HEK293 (cell line): ENCODE results near the gene PITPNM1.

ENCODE experiments used
- CTCF ChIA-PET: fragments of 350-600 bp; formaldehyde crosslinking; extraction: SDS; loops from one replicate; lab custom pipeline; 2021; ENCODE audit warnings: antibody characterized with exemption; lab: Yijun Ruan, JAX
- POLR2A ChIA-PET: fragments of 300-600 bp; formaldehyde crosslinking; extraction: SDS; loops from one replicate; lab custom pipeline; 2020; ENCODE audit warnings: antibody characterized with exemption, inconsistent platforms; lab: Yijun Ruan, JAX
- H3K27ac ChIP-seq: fragments of 200-500 bp; sonication (Bioruptor generic); 2 replicates; pipeline ENCODE4 v1.5.1; 2014; ENCODE audit warnings: low read depth, low read length, control low read depth, inconsistent platforms; ENCODE audit errors: extremely low read depth
- H3K36me3 ChIP-seq, 2 experiments: fragments of 200-500 bp in 1 of 2; sonication (Bioruptor generic) in 1 of 2; 1 replicate in 1 of 2; 2 replicates in 1 of 2; pipeline ENCODE4 v1.5.1; 2014 to 2017; ENCODE audit warnings: inconsistent platforms in 2 of 2, low read length in 2 of 2; ENCODE audit not compliant: control insufficient read depth in 2 of 2, insufficient read depth in 1 of 2
- H3K4me1 ChIP-seq: fragments of 200-500 bp; sonication (Bioruptor generic); 2 replicates; pipeline ENCODE4 v1.5.1; 2014; ENCODE audit warnings: mild to moderate bottlenecking, low read length, inconsistent platforms; ENCODE audit not compliant: control insufficient read depth, insufficient read depth
- H3K4me3 ChIP-seq: 2 replicates; pipeline ENCODE4 v1.5.1; 2011; ENCODE audit warnings: low read depth, mild to moderate bottlenecking, control low read depth, low read length, moderate library complexity
- H3K9me3 ChIP-seq: fragments of 200-500 bp; sonication (Bioruptor generic); 2 replicates; pipeline ENCODE4 v1.5.1; 2014; ENCODE audit warnings: low read depth, low read length, inconsistent platforms; ENCODE audit not compliant: control insufficient read depth, insufficient read depth
- HOXD13 ChIP-seq: sonication (generic); formaldehyde crosslinking; IDR thresholded peaks from 2 replicates; pipeline ENCODE4 v1.8.0; 2022; ENCODE audit warnings: missing genetic modification reagents, borderline replicate concordance
- OSR2 ChIP-seq: fragments of 450-650 bp; formaldehyde crosslinking; IDR thresholded peaks from 2 replicates; pipeline ENCODE4 v1.5.1; 2016; ENCODE audit warnings: missing biosample characterization, missing genetic modification characterization
- ZBTB7A ChIP-seq: fragments of 450-650 bp; formaldehyde crosslinking; IDR thresholded peaks from 2 replicates; pipeline ENCODE4 v1.5.1; 2016; ENCODE audit warnings: low read depth, missing biosample characterization, missing genetic modification characterization
- ZNF157 ChIP-seq: fragments of 450-650 bp; formaldehyde crosslinking; IDR thresholded peaks from 2 replicates; pipeline ENCODE4 v1.5.1; 2016; ENCODE audit warnings: missing biosample characterization, missing genetic modification characterization
- ZNF239 ChIP-seq: fragments of 450-650 bp; formaldehyde crosslinking; IDR thresholded peaks from 2 replicates; pipeline ENCODE4 v1.5.1; 2016; ENCODE audit warnings: missing biosample characterization, missing genetic modification characterization
- ZNF544 ChIP-seq: fragments of 450-650 bp; formaldehyde crosslinking; IDR thresholded peaks from 2 replicates; pipeline ENCODE4 v1.5.0; 2017; ENCODE audit warnings: missing biosample characterization, missing genetic modification characterization
- ZNF654 ChIP-seq: fragments of 450-650 bp; formaldehyde crosslinking; IDR thresholded peaks from 2 replicates; pipeline ENCODE4 v1.5.1; 2016; ENCODE audit warnings: low read depth, missing biosample characterization, missing genetic modification characterization
- ZNF76 ChIP-seq: fragments of 450-650 bp; formaldehyde crosslinking; IDR thresholded peaks from 2 replicates; pipeline ENCODE4; 2016; ENCODE audit warnings: low read depth, missing biosample characterization, missing genetic modification characterization, borderline replicate concordance
- ZNF843 ChIP-seq: fragments of 450-650 bp; formaldehyde crosslinking; IDR thresholded peaks from 2 replicates; pipeline ENCODE4 v1.5.1; 2016; ENCODE audit warnings: missing biosample characterization, missing genetic modification characterization
- TF ChIP-seq, protein P1 (sequence below): fragments of 450-650 bp; formaldehyde crosslinking; IDR thresholded peaks from 2 replicates; pipeline ENCODE4 v1.5.1; 2016; ENCODE audit warnings: missing biosample characterization, missing genetic modification characterization, low read depth
- TF ChIP-seq, protein P2 (sequence below): fragments of 450-650 bp; IDR thresholded peaks from 2 replicates; pipeline ENCODE4 v1.5.1; 2018; ENCODE audit warnings: missing biosample characterization, missing genetic modification characterization
- TF ChIP-seq, protein P3 (sequence below): fragments of 450-650 bp; formaldehyde crosslinking; IDR thresholded peaks from 2 replicates; pipeline ENCODE4 v1.5.1; 2016; ENCODE audit warnings: missing biosample characterization, missing genetic modification characterization
- TF ChIP-seq, protein P4 (sequence below): fragments of 450-650 bp; formaldehyde crosslinking; IDR thresholded peaks from 2 replicates; pipeline ENCODE4 v1.5.1; 2016; ENCODE audit warnings: missing biosample characterization, missing genetic modification characterization
- TF ChIP-seq, protein P5 (sequence below): fragments of 450-650 bp; formaldehyde crosslinking; IDR thresholded peaks from 2 replicates; pipeline ENCODE4 v1.5.1; 2016; ENCODE audit warnings: missing biosample characterization, missing genetic modification characterization

The PITPNM1 gene

GRCh38 chr11:67495234-67496005 is 9.7 kb downstream of the PITPNM1 start:
- Histone ChIP-seq H3K27ac (no peak overlapping the region), H3K4me3 (no peak overlapping the region), H3K36me3 (peaks cover 0 to 81% of the 10 kb centered on the region in 2 experiments; a peak in 1 of 3 replicates), H3K4me1 (no peaks in the 10 kb centered on the region), H3K9me3 (no peaks in the 10 kb centered on the region)
- TF ChIP-seq, protein P1, sequence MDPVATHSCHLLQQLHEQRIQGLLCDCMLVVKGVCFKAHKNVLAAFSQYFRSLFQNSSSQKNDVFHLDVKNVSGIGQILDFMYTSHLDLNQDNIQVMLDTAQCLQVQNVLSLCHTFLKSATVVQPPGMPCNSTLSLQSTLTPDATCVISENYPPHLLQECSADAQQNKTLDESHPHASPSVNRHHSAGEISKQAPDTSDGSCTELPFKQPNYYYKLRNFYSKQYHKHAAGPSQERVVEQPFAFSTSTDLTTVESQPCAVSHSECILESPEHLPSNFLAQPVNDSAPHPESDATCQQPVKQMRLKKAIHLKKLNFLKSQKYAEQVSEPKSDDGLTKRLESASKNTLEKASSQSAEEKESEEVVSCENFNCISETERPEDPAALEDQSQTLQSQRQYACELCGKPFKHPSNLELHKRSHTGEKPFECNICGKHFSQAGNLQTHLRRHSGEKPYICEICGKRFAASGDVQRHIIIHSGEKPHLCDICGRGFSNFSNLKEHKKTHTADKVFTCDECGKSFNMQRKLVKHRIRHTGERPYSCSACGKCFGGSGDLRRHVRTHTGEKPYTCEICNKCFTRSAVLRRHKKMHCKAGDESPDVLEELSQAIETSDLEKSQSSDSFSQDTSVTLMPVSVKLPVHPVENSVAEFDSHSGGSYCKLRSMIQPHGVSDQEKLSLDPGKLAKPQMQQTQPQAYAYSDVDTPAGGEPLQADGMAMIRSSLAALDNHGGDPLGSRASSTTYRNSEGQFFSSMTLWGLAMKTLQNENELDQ (tag by site-specific recombination), result no peak
- TF ChIP-seq ZNF654 (tag by site-specific recombination) (no peak), HOXD13 (CRISPR knock-in tag) (no peak), ZNF843 (tag by site-specific recombination) (no peak), OSR2 (tag by site-specific recombination) (no peak), ZBTB7A (tag by site-specific recombination) (no peak), ZNF157 (tag by site-specific recombination) (no peak), ZNF76 (tag by site-specific recombination) (no peak), ZNF544 (tag by site-specific recombination) (no peak), ZNF239 (no peak)
- TF ChIP-seq, protein P2, sequence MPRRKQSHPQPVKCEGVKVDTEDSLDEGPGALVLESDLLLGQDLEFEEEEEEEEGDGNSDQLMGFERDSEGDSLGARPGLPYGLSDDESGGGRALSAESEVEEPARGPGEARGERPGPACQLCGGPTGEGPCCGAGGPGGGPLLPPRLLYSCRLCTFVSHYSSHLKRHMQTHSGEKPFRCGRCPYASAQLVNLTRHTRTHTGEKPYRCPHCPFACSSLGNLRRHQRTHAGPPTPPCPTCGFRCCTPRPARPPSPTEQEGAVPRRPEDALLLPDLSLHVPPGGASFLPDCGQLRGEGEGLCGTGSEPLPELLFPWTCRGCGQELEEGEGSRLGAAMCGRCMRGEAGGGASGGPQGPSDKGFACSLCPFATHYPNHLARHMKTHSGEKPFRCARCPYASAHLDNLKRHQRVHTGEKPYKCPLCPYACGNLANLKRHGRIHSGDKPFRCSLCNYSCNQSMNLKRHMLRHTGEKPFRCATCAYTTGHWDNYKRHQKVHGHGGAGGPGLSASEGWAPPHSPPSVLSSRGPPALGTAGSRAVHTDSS (tag by site-specific recombination), result no peak
- TF ChIP-seq, protein P3, sequence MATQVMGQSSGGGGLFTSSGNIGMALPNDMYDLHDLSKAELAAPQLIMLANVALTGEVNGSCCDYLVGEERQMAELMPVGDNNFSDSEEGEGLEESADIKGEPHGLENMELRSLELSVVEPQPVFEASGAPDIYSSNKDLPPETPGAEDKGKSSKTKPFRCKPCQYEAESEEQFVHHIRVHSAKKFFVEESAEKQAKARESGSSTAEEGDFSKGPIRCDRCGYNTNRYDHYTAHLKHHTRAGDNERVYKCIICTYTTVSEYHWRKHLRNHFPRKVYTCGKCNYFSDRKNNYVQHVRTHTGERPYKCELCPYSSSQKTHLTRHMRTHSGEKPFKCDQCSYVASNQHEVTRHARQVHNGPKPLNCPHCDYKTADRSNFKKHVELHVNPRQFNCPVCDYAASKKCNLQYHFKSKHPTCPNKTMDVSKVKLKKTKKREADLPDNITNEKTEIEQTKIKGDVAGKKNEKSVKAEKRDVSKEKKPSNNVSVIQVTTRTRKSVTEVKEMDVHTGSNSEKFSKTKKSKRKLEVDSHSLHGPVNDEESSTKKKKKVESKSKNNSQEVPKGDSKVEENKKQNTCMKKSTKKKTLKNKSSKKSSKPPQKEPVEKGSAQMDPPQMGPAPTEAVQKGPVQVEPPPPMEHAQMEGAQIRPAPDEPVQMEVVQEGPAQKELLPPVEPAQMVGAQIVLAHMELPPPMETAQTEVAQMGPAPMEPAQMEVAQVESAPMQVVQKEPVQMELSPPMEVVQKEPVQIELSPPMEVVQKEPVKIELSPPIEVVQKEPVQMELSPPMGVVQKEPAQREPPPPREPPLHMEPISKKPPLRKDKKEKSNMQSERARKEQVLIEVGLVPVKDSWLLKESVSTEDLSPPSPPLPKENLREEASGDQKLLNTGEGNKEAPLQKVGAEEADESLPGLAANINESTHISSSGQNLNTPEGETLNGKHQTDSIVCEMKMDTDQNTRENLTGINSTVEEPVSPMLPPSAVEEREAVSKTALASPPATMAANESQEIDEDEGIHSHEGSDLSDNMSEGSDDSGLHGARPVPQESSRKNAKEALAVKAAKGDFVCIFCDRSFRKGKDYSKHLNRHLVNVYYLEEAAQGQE (tag by site-specific recombination), result no peak
- TF ChIP-seq, protein P4, sequence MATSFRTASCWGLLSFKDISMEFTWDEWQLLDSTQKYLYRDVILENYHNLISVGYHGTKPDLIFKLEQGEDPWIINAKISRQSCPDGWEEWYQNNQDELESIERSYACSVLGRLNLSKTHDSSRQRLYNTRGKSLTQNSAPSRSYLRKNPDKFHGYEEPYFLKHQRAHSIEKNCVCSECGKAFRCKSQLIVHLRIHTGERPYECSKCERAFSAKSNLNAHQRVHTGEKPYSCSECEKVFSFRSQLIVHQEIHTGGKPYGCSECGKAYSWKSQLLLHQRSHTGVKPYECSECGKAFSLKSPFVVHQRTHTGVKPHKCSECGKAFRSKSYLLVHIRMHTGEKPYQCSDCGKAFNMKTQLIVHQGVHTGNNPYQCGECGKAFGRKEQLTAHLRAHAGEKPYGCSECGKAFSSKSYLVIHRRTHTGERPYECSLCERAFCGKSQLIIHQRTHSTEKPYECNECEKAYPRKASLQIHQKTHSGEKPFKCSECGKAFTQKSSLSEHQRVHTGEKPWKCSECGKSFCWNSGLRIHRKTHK (tag by site-specific recombination), result no peak
- TF ChIP-seq, protein P5, sequence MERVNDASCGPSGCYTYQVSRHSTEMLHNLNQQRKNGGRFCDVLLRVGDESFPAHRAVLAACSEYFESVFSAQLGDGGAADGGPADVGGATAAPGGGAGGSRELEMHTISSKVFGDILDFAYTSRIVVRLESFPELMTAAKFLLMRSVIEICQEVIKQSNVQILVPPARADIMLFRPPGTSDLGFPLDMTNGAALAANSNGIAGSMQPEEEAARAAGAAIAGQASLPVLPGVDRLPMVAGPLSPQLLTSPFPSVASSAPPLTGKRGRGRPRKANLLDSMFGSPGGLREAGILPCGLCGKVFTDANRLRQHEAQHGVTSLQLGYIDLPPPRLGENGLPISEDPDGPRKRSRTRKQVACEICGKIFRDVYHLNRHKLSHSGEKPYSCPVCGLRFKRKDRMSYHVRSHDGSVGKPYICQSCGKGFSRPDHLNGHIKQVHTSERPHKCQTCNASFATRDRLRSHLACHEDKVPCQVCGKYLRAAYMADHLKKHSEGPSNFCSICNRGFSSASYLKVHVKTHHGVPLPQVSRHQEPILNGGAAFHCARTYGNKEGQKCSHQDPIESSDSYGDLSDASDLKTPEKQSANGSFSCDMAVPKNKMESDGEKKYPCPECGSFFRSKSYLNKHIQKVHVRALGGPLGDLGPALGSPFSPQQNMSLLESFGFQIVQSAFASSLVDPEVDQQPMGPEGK, result no peak
- ChIA-PET POLR2A (no interaction called here), CTCF (no interaction called here)
